Renal pelvis (tissue), 4 donors: ENCODE results near the gene EEF1AKMT4. TPM values are rescaled to one million over a fixed set of nuclear protein-coding genes. Genes with fewer than 3 reads are reported as not detected.

Source experiments
- DNase-seq: peaks from one replicate; pipeline ENCODE4 v3.0.0-alpha.2; 2013
- polyA plus RNA-seq, 3 donors: library from polyadenylated mRNA; unstranded; fragments of 120-200 nt; gene quantifications; one replicate each; pipeline ENCODE4 v1.2.1, GENCODE V29; 2013; ENCODE audit not compliant: insufficient read length in 3 of 3

Gene EEF1AKMT4
- polyA plus RNA-seq, 3 donors: 3.1 to 3.3 (median 3.2) TPM

DNA sequence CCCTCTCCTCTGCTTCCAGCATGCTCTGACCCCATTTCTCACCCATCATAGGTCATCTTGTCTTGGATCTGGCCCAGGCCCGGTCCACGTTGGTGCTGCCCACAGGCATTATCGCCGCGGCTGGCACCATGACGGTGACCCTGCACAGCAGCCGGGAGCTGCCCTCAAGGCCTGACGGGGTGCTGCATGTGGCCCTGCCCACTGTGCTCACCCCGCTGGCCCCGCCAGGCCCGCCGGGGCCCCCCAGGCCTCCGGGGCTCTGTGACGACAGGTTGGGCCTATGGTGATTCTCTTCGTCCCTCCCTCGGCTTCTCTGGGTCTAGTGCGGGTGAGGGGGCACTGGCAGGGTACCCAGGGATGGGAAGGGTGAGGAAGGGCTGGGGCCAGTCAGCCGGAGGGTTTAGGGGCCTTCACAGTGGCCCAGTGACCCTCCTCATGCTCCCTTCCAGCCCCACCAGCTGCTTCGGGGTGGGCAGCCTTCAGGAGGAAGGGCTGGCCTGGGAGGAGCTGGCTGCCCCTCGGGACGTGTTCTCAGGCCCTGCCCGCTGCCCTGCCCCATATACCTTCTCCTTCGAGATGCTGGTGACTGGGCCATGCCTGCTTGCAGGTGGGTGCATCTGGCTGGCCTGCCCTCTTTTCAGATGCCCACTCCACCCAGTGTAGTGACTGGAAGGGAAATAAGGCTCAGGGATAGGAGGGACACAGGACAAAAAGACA, 16.2 kb upstream of the EEF1AKMT4 start:
- DNase-seq: no peak

GRCh38 chr3:184234224-184234623, 15.2 kb upstream of the EEF1AKMT4 start:
- DNase-seq: no peak

- DNase-seq: no peak
These were observed 14.6 kb upstream of the EEF1AKMT4 start for GRCh38 chr3:184234671-184235380.

- DNase-seq: no peak
These were observed 14.0 kb upstream of the EEF1AKMT4 start for GRCh38 chr3:184235381-184236032.

DNA sequence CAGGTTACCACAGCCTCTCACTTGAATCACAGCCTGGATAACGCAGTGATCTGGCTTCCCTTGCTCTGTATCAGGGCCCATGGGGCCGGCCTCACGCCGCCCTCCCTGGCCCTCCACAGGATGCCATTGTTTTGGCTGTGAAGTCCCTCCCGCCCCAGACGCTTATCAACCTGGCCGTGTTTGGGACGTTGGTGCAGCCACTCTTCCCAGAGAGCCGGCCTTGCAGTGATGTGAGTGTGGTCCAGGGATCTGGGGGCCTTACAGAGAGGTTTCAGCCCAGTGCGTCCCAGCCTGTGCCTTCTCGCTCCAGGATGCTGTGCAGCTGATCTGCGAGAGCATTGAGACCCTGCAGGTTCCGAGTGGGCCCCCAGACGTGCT, 13.4 kb upstream of the EEF1AKMT4 start:
- no peak for DNase-seq

- no peak for DNase-seq
These were observed 12.8 kb upstream of the EEF1AKMT4 start for GRCh38 chr3:184236636-184237035.

DNA sequence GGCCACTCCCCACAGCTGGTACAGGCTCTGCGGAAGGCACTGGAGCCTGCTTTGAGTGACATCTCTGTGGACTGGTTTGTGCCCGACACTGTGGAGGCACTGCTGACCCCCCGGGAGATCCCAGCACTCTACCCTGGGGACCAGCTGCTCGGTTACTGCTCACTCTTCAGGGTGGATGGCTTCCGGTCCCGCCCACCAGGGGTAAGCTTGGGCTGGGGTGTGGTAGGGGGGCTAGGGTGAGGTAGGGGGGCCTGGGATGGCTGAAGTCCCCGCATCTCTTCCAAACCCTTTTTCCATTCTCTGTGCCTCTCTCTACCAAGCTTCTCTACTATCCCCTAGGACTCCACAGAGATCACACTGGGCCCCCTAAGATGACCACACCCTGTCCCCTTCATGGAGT, 12.3 kb upstream of the EEF1AKMT4 start:
- DNase-seq: no peak

- DNase-seq: no peak
These were observed 11.7 kb upstream of the EEF1AKMT4 start for GRCh38 chr3:184237807-184238206.

GRCh38 chr3:184238246-184238818, 11.1 kb upstream of the EEF1AKMT4 start:
- DNase-seq: no peak

- no peak for DNase-seq
These were observed 10.3 kb upstream of the EEF1AKMT4 start for GRCh38 chr3:184239221-184239620.

DNA sequence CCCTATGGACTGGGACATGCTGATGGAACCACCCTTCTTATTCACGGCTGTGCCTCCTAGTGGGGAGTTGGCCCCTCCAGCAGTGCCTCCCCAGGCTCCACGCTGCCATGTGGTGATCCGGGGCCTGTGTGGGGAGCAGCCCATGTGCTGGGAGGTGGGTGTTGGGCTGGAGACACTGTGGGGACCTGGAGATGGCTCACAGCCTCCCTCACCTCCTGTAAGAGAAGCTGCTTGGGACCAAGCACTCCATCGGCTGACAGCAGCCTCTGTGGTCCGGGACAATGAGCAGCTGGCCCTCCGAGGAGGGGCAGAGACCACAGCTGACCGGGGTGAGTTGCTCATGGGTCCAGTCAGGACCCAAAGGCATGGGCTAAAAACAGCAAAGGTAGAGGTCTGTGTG, 9.8 kb upstream of the EEF1AKMT4 start:
- DNase-seq: no peak

GRCh38 chr3:184240384-184241140, 8.9 kb upstream of the EEF1AKMT4 start:
- no peak for DNase-seq

GRCh38 chr3:184241141-184241446, 8.4 kb upstream of the EEF1AKMT4 start:
- DNase-seq: no peak

DNA sequence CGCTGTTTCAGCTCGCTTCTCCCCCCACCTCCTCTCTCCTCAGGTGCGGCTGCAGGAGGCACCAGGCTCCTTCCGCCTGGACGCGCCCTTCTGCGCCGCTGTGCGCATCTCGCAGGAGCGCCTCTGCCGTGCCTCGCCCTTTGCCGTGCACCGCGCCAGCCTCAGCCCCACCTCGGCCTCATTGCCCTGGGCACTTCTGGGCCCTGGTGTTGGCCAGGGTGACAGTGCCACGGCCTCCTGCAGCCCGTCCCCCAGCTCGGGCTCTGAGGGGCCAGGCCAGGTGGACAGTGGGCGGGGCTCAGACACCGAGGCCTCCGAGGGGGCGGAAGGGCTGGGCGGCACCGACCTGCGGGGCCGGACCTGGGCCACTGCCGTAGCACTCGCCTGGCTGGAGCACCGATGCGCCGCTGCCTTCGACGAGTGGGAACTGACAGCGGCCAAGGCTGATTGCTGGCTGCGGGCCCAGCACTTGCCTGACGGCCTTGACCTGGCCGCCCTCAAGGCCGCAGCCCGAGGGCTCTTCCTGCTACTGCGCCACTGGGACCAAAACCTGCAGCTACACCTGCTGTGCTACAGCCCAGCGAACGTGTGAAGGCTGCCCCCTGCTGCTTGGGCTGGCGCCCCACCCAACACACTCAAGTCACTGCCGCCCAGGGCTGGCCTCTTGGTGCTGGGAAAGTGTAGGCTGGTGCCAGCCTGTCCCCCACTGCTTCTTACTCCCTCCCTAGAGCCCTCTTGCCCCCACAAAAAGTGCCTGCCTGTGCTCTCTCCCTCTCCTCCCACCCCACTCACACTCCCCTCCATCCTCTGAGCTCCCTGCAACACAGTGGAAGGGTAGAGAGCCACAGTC, 7.8 kb upstream of the EEF1AKMT4 start:
- no peak for DNase-seq

- DNase-seq: no peak
These were observed 7.2 kb upstream of the EEF1AKMT4 start for GRCh38 chr3:184242297-184242685.

DNA sequence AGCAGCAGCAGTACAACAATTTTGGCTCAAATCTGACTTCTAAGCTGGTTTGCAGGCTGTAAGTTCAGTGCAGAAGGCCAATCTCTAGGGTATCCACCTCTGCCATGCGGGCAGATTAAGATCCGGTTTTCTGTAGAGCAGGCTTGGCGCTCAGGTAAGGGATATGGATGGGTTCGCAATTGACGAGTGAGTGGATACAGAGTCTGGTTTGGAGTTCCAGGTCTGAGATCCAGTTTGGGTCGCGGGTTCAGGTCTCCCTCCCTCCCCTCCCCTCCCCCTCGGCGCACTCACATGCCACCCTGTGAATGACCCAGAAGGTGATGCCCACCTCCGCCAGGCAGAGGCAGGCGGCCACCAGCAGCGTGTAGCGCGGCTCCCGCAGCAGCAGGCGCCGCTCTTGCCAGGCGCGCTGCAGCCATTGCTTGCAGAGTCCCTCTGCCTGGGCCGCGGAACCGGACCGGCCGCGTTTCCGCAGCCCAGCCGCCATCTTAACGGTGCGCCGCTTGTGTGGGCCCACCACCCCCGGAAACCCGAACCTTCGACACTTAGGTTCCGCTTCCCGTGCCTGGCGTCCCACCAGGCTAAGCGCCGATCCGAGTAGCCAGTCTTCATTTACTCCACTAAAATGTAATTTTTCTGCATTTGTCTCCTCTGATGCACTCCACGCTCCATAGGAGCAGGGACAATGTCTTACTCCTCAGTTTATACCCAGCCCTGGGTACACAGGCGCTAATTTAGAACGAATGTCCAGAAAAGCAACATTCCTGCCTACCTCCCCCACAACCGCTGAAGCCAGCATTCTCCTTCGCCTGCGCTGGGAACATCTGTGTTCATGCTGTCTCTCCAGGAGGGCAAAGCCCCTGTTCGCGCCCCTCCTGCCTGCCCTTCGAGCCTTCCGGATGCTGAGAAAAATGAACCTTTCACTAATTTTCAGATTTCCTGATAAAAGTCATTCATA, 739 bp upstream of the EEF1AKMT4 start, which contains the start of gene ALG3:
Gene ALG3 (minus strand): TSS at position 509 of the 958 bp plus-strand sequence. CDS start 22 bp downstream, at position 487.
- DNase-seq: peak; percentile 84

DNA sequence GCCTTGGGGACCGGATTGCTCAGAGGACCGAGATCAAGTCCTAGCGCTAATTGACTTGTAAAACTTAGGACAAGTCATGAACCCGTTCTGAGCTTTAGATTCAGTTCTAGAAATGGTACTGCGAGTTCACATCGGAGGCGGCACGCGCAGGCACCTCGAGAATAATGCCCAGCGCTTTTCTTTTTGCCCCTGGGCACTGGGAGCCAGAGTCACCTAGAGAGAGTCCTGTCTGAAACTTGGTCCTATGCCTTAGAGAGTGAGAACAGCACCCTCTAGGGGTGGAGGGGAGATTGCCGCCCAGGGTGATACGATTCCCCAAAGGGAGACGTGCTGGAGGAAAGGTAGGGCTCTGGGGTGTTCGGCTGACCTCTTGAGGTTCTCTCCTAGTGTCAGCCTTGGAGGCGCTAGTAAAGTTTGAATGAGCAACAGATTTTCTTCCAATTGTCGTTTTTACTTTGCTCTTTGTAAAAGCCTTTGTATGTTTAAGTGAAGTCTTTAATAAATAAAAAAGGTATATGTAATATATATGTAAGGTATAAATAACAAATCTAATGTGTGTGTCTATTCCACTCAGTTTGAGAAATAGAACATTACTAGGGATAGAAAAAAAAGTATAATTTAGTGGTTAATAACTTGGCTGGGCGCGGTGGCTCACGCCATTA, 826 bp downstream of the EEF1AKMT4 start:
- peak; percentile 84 for DNase-seq

DNA sequence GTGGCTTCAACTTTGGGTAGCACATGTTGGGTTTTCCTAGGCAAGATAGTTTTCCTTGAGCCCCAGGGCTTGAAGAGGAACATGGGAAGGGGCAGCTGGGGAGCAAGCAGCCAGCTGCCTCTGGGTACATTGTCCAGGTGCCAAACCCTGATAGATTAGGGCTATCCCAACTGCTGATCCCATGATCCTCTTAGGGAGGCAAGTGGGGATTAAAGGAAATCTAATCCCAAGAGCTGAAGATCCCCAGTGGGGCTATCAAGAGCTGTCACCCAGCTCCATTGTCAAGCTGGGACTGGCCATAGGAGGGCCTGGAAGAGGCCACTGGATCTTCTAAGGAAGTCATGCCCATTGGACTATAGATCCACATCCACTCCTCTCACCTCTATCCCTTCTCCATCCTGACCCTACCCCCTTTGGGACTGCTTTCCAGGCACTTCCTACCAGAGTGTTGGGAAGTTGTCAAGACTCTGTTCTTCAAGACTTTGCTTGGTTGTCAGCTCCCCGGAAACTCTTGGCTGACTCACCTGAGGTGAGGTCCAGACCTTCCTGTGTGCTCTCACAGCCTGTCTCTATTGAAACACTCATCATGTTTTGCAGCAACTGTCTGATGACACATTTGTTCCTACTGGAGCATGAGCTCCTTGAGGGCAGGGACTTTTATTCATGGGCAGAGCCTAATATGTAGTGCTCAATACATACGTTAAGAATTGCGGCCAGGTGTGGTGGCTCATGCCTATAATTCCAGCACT, 6.0 kb downstream of the EEF1AKMT4 start:
- no peak for DNase-seq
